GM23338 (cell line): Measurements from ENCODE around the gene LIMA1. TPM values are rescaled to one million over a fixed set of nuclear protein-coding genes. Genes with fewer than 3 reads are reported as not detected.

Experiments
- ATAC-seq: fragments of 200-7000 bp; cut with Tn5 transposase; 3 replicates; pipeline ENCODE4 v1.9.1; 2020
- DNase-seq: peaks from one replicate; pipeline ENCODE4 v3.0.0-alpha.2; 2015; ENCODE audit warnings: low spot score
- H2AFZ ChIP-seq: fragments of 200-600 bp; sonication (generic); 2 replicates; pipeline ENCODE4 v1.8.0; 2016; ENCODE audit warnings: antibody characterized with exemption, mild to moderate bottlenecking, moderate library complexity
- H3F3A ChIP-seq: fragments of 200-600 bp; sonication (generic); replicated peaks from 2 replicates; pipeline ENCODE4 v1.8.0; 2017; ENCODE audit warnings: antibody characterized with exemption, mixed run types, low read depth
- H3K27ac ChIP-seq: fragments of 200-600 bp; sonication (generic); 2 replicates; pipeline ENCODE4 v1.6.1; 2016; ENCODE audit warnings: low read depth
- H3K27me3 ChIP-seq: fragments of 200-600 bp; sonication (generic); 2 replicates; pipeline ENCODE4 v1.8.0; 2016; ENCODE audit warnings: mild to moderate bottlenecking, mixed run types, moderate library complexity; ENCODE audit not compliant: insufficient read depth
- H3K36me3 ChIP-seq: fragments of 200-600 bp; sonication (generic); 2 replicates; pipeline ENCODE4 v1.8.0; 2016; ENCODE audit warnings: mild to moderate bottlenecking; ENCODE audit not compliant: insufficient read depth
- H3K4me1 ChIP-seq: fragments of 200-600 bp; sonication (generic); 2 replicates; pipeline ENCODE4 v1.8.0; 2016; ENCODE audit warnings: mild to moderate bottlenecking, moderate library complexity; ENCODE audit not compliant: insufficient read depth
- H3K4me2 ChIP-seq: fragments of 200-600 bp; sonication (generic); 2 replicates; pipeline ENCODE4 v1.7.1; 2017; ENCODE audit warnings: mixed run types
- H3K4me3 ChIP-seq: fragments of 200-600 bp; sonication (generic); 2 replicates; pipeline ENCODE4 v1.6.1; 2016; ENCODE audit warnings: mixed run types
- H3K79me2 ChIP-seq: fragments of 200-600 bp; sonication (generic); replicated peaks from 2 replicates; pipeline ENCODE4 v1.8.0; 2017; ENCODE audit warnings: mild to moderate bottlenecking; ENCODE audit not compliant: insufficient read depth
- H3K9me2 ChIP-seq: fragments of 200-600 bp; sonication (generic); 2 replicates; pipeline ENCODE4 v1.8.0; 2017; ENCODE audit not compliant: insufficient read depth
- H4K20me1 ChIP-seq: fragments of 200-600 bp; sonication (generic); replicated peaks from 2 replicates; pipeline ENCODE4 v1.8.0; 2017; ENCODE audit warnings: mild to moderate bottlenecking; ENCODE audit not compliant: insufficient read depth
- H3K27ac Mint-ChIP-seq: 2 replicates; pipeline ENCODE4 v1.8.0; 2020; ENCODE audit warnings: inconsistent platforms, mild to moderate bottlenecking, moderate library complexity, mixed read lengths
- H3K27me3 Mint-ChIP-seq: 3 replicates; pipeline ENCODE4 v1.8.0; 2022; ENCODE audit warnings: low read depth, mild to moderate bottlenecking, moderate library complexity, mixed read lengths, inconsistent platforms; ENCODE audit not compliant: insufficient read depth, poor library complexity
- H3K36me3 Mint-ChIP-seq: 3 replicates; pipeline ENCODE4 v1.8.0; 2021; ENCODE audit warnings: low read depth, mild to moderate bottlenecking, inconsistent platforms, moderate library complexity, mixed read lengths
- H3K4me1 Mint-ChIP-seq: 3 replicates; pipeline ENCODE4 v1.8.0; 2020; ENCODE audit warnings: mild to moderate bottlenecking, inconsistent platforms, mixed read lengths
- H3K4me3 Mint-ChIP-seq: 3 replicates; pipeline ENCODE4 v1.8.0; 2021; ENCODE audit warnings: moderate library complexity, mild to moderate bottlenecking, inconsistent platforms, mixed read lengths
- H3K9me3 Mint-ChIP-seq: 3 replicates; pipeline ENCODE4 v1.8.0; 2020; ENCODE audit warnings: moderate library complexity, mild to moderate bottlenecking, inconsistent platforms, mixed read lengths
- EZH2 ChIP-seq: fragments of 200-600 bp; sonication (generic); IDR thresholded peaks from one replicate; pipeline ENCODE4 v1.8.0; 2017; ENCODE audit warnings: antibody characterized with exemption, mild to moderate bottlenecking, low read depth; ENCODE audit not compliant: unreplicated experiment
- JUNB ChIP-seq: IDR thresholded peaks from one replicate; pipeline ENCODE4 v1.6.1; 2016; ENCODE audit warnings: antibody characterized with exemption; ENCODE audit not compliant: unreplicated experiment
- STAT1 ChIP-seq: IDR thresholded peaks from one replicate; pipeline ENCODE4 v1.6.1; 2016; ENCODE audit warnings: antibody characterized with exemption; ENCODE audit not compliant: unreplicated experiment
- ZNF114 ChIP-seq: fragments of 250-450 bp; sonication (Bioruptor Pico); IDR thresholded peaks from 2 replicates; pipeline ENCODE4 v1.5.0; 2020; ENCODE audit warnings: mild to moderate bottlenecking, moderate library complexity
- polyA plus RNA-seq: library from polyadenylated mRNA; unstranded; fragments of >200 nt; fragmentation: Nextera tagmentation; extraction: Ambion mirVana; gene quantifications from 2 replicates; pipeline ENCODE4 v1.2.1, GENCODE V29; 2016
- total RNA-seq: library from RNA; depleted of rRNA; stranded (reverse); fragments of >200 nt; shearing (Covaris generic); gene quantifications from 2 replicates; pipeline ENCODE4 v1.2.3, GENCODE V29; 2014
- TF ChIP-seq, protein P1 (sequence below): fragments of 250-450 bp; sonication (Bioruptor Pico); IDR thresholded peaks from 2 replicates; pipeline ENCODE4 v1.5.0; 2020; ENCODE audit warnings: mild to moderate bottlenecking, moderate library complexity
- TF ChIP-seq, protein P2 (sequence below): IDR thresholded peaks from one replicate; pipeline ENCODE4 v1.6.1; 2018; ENCODE audit warnings: antibody characterized with exemption; ENCODE audit not compliant: unreplicated experiment

LIMA1 gene
- total and polyA plus RNA-seq, 2 experiments from 2014 or later, result 27.7 to 29.6 TPM

- TF ChIP-seq, protein P1, sequence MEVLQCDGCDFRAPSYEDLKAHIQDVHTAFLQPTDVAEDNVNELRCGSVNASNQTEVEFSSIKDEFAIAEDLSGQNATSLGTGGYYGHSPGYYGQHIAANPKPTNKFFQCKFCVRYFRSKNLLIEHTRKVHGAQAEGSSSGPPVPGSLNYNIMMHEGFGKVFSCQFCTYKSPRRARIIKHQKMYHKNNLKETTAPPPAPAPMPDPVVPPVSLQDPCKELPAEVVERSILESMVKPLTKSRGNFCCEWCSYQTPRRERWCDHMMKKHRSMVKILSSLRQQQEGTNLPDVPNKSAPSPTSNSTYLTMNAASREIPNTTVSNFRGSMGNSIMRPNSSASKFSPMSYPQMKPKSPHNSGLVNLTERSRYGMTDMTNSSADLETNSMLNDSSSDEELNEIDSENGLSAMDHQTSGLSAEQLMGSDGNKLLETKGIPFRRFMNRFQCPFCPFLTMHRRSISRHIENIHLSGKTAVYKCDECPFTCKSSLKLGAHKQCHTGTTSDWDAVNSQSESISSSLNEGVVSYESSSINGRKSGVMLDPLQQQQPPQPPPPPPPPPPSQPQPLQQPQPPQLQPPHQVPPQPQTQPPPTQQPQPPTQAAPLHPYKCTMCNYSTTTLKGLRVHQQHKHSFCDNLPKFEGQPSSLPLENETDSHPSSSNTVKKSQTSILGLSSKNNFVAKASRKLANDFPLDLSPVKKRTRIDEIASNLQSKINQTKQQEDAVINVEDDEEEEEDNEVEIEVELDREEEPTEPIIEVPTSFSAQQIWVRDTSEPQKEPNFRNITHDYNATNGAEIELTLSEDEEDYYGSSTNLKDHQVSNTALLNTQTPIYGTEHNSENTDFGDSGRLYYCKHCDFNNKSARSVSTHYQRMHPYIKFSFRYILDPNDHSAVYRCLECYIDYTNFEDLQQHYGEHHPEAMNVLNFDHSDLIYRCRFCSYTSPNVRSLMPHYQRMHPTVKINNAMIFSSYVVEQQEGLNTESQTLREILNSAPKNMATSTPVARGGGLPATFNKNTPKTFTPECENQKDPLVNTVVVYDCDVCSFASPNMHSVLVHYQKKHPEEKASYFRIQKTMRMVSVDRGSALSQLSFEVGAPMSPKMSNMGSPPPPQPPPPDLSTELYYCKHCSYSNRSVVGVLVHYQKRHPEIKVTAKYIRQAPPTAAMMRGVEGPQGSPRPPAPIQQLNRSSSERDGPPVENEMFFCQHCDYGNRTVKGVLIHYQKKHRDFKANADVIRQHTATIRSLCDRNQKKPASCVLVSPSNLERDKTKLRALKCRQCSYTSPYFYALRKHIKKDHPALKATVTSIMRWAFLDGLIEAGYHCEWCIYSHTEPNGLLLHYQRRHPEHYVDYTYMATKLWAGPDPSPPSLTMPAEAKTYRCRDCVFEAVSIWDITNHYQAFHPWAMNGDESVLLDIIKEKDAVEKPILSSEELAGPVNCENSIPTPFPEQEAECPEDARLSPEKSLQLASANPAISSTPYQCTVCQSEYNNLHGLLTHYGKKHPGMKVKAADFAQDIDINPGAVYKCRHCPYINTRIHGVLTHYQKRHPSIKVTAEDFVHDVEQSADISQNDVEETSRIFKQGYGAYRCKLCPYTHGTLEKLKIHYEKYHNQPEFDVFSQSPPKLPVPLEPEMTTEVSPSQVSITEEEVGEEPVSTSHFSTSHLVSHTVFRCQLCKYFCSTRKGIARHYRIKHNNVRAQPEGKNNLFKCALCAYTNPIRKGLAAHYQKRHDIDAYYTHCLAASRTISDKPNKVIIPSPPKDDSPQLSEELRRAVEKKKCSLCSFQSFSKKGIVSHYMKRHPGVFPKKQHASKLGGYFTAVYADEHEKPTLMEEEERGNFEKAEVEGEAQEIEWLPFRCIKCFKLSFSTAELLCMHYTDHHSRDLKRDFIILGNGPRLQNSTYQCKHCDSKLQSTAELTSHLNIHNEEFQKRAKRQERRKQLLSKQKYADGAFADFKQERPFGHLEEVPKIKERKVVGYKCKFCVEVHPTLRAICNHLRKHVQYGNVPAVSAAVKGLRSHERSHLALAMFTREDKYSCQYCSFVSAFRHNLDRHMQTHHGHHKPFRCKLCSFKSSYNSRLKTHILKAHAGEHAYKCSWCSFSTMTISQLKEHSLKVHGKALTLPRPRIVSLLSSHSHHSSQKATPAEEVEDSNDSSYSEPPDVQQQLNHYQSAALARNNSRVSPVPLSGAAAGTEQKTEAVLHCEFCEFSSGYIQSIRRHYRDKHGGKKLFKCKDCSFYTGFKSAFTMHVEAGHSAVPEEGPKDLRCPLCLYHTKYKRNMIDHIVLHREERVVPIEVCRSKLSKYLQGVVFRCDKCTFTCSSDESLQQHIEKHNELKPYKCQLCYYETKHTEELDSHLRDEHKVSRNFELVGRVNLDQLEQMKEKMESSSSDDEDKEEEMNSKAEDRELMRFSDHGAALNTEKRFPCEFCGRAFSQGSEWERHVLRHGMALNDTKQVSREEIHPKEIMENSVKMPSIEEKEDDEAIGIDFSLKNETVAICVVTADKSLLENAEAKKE (CRISPR knock-in tag), result no peak
- TF ChIP-seq STAT1, result no peak
- no peak for TF ChIP-seq JUNB
Measured at GRCh38 chr12:50326590-50327284, 43.4 kb upstream of the LIMA1 start (continued).

DNA sequence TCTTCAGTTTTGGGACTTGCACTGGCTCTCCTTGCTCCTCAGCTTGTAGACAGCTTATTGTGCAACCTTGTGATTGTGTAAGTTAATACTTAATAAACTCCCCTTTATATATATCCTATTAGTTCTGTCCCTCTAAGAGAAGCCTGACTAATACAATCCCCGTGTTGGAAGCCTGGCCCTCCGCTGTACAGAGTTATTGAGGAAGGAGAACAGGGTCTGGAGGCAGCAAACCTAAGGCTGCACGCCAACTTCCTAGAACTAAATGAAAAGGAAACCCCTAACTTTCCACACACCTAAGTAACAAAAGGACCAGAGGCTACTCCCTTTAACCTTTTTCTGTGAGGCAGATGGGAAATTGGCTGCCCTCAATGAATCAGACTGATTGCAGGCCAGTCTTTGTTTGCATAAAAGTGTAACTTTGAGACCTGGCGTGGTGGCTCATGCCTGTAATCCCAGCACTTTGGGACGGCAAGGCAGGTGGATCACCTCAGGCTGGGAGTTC, 42.6 kb upstream of the LIMA1 start:
- H3K36me3 Mint-ChIP-seq, result no peaks in the 10 kb centered on the region
- ATAC-seq (no peak), DNase-seq (no peak)
- Histone ChIP-seq H3F3A (no peaks in the 10 kb centered on the region), H3K4me3 (no peak overlapping the region), H3K79me2 (no peaks in the 10 kb centered on the region), H2AFZ (no peak overlapping the region), H4K20me1 (no peaks in the 10 kb centered on the region), H3K9me2 (no peaks in the 10 kb centered on the region), H3K4me2 (no peak overlapping the region), H3K36me3 (no peaks in the 10 kb centered on the region), H3K27me3 (no peaks in the 10 kb centered on the region), H3K4me1 (no peaks in the 10 kb centered on the region), H3K27ac (no peak overlapping the region)
- no peaks in the 10 kb centered on the region for H3K4me1 Mint-ChIP-seq
- H3K4me3 Mint-ChIP-seq, result no peak overlapping the region
- H3K27me3 Mint-ChIP-seq, result peaks cover 5% of the 10 kb centered on the region
- H3K9me3 Mint-ChIP-seq, result no peaks in the 10 kb centered on the region
- no peak overlapping the region for H3K27ac Mint-ChIP-seq
- TF ChIP-seq, protein P2, sequence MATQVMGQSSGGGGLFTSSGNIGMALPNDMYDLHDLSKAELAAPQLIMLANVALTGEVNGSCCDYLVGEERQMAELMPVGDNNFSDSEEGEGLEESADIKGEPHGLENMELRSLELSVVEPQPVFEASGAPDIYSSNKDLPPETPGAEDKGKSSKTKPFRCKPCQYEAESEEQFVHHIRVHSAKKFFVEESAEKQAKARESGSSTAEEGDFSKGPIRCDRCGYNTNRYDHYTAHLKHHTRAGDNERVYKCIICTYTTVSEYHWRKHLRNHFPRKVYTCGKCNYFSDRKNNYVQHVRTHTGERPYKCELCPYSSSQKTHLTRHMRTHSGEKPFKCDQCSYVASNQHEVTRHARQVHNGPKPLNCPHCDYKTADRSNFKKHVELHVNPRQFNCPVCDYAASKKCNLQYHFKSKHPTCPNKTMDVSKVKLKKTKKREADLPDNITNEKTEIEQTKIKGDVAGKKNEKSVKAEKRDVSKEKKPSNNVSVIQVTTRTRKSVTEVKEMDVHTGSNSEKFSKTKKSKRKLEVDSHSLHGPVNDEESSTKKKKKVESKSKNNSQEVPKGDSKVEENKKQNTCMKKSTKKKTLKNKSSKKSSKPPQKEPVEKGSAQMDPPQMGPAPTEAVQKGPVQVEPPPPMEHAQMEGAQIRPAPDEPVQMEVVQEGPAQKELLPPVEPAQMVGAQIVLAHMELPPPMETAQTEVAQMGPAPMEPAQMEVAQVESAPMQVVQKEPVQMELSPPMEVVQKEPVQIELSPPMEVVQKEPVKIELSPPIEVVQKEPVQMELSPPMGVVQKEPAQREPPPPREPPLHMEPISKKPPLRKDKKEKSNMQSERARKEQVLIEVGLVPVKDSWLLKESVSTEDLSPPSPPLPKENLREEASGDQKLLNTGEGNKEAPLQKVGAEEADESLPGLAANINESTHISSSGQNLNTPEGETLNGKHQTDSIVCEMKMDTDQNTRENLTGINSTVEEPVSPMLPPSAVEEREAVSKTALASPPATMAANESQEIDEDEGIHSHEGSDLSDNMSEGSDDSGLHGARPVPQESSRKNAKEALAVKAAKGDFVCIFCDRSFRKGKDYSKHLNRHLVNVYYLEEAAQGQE, result no peak
- TF ChIP-seq ZNF114, result no peak
- TF ChIP-seq EZH2, result no peak
